Superior temporal gyrus (tissue), 1 donor: ENCODE results near the gene CARS2.
"Not testable (repeated sequence)": the region's sequence is repeated elsewhere in the genome, so short reads cannot be mapped to it uniquely, and the experiment has no call there.

Experiments
- DNase-seq: peaks from one replicate; pipeline ENCODE4 v3.0.0-alpha.2; 2016; ENCODE audit errors: extremely low spot score

CARS2 gene

GRCh38 chr13:110682746-110683145 is 23.2 kb downstream of the CARS2 start:
- no peak for DNase-seq

GRCh38 chr13:110681868-110682550 is 23.9 kb downstream of the CARS2 start:
- DNase-seq, result no peak

GRCh38 chr13:110680852-110681251 is 25.1 kb downstream of the CARS2 start:
- no peak for DNase-seq

GRCh38 chr13:110677731-110678545 is 28.0 kb downstream of the CARS2 start:
- DNase-seq, result no peak

- no peak for DNase-seq
Measured at GRCh38 chr13:110676595-110677587, 29.0 kb downstream of the CARS2 start.

- not testable (repeated sequence) for DNase-seq
Measured at GRCh38 chr13:110669814-110670213, 36.1 kb downstream of the CARS2 start.

GRCh38 chr13:110669036-110669435 is 36.9 kb downstream of the CARS2 start:
- no peak for DNase-seq

- DNase-seq, result no peak
Measured at GRCh38 chr13:110666255-110666533, 39.7 kb downstream of the CARS2 start.

- DNase-seq, result no peak
Measured at GRCh38 chr13:110665491-110666254, 40.2 kb downstream of the CARS2 start.

GRCh38 chr13:110664673-110665072 is 41.2 kb downstream of the CARS2 start:
- DNase-seq, result no peak

- DNase-seq, result no peak
Measured at GRCh38 chr13:110664041-110664440, 41.9 kb downstream of the CARS2 start.

- no peak for DNase-seq
Measured at GRCh38 chr13:110663491-110663890, 42.4 kb downstream of the CARS2 start.

- no peak for DNase-seq
Measured at GRCh38 chr13:110662777-110663443, 43.0 kb downstream of the CARS2 start.

- DNase-seq, result no peak
Measured at GRCh38 chr13:110662091-110662490, 43.8 kb downstream of the CARS2 start.

GRCh38 chr13:110661256-110661655 is 44.7 kb downstream of the CARS2 start:
- no peak for DNase-seq

- DNase-seq, result not testable (repeated sequence)
Measured at GRCh38 chr13:110658218-110658911, 47.6 kb downstream of the CARS2 start.

GRCh38 chr13:110657196-110657595 is 48.7 kb downstream of the CARS2 start:
- DNase-seq, result no peak

GRCh38 chr13:110653851-110654250 is 52.1 kb downstream of the CARS2 start:
- no peak for DNase-seq

- DNase-seq, result no peak
Measured at GRCh38 chr13:110653271-110653670, 52.6 kb downstream of the CARS2 start.

- no peak for DNase-seq
Measured at GRCh38 chr13:110652764-110653163, 53.2 kb downstream of the CARS2 start.
